SKM-1 (cell line): ENCODE results near the gene PRKCB.
"Not testable (repeated sequence)": the region's sequence is repeated elsewhere in the genome, so short reads cannot be mapped to it uniquely, and the experiment has no call there.

ENCODE experiments used
- DNase-seq: peaks from one replicate; lab custom pipeline; 2025; ENCODE audit not compliant: unreplicated experiment; lab: John Stamatoyannopoulos, UW

Gene PRKCB

GRCh38 chr16:24206926-24207325, 371.1 kb downstream of the PRKCB start:
- DNase-seq: no peak

DNA sequence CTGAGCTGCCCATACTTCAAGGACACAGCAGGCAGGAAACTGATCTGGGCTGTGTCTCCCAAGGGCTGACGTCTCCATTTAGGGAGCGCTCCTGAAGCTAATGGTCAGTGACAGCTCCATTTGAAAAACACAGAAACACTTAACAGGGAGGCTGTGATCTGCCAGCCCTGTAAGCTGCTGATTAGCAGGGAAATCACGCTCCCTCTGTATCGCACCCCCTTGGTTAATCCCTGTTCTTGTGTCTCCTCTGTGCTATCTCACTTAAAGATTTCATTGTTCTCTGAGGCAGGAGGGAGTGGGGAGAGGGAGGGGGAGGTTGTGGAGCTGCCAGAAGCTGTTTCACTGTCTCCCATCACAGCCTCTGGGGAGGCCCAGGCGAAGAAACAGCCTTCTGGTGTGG, 372.9 kb downstream of the PRKCB start:
- DNase-seq: no peak

DNA sequence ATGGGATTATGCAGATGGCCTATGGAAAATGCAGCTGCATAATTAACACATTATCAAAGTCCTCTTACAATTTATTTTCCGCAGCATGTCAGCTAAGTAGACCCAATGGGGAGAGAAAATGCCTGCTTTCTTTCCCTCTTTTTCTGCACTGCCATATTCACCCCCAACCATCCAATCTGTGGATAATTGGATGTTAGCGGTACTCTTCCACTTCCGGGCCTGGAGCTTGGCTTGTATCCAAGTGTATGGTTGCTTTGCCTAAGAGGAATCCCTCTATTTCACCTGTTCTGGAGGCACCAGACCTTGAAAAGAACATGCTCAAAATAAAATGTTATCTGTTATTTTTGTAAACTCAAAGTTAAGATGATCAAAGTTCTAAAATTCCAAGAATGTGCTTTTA, 379.2 kb downstream of the PRKCB start:
- DNase-seq: no peak

DNA sequence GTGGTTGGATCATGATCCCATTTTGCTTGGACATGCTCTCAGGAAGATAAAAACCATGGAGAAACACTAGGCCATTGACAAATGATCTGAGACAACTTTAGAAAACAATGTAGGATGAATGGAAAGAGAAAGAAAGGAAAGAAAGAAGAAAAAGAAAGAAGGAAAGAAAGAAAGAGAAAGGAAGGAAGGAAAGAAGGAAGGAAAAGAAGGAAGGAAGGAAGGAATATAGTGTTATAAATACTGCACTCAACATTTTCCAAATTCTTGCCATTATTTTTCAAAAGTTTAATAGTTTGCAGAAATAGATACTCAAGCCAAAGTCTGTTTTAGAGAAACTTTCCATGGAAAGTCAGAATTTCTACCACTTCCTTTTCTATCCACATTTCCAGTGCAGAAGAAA, 381.2 kb downstream of the PRKCB start:
- DNase-seq: no peak

DNA sequence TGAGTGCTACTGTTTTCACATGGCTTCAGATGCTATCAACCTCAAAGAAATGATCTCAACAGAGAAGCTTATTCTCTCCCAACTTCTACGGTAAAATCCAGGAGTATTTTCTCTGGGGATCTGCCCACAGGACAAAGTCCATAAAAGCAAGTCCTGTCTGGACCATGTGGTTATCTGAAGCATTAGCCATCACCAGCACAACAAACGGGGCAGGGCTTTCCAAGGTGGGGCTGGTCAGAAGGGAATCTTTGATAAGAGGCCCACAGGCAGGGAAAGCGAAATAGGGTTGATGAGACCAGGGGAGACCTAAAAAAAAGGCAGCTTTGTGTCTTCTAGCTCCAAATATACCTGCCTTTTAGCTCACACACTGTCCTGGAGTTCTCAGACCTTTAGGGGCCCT, 381.7 kb downstream of the PRKCB start:
- DNase-seq: no peak

- DNase-seq: no peak
These were observed 382.5 kb downstream of the PRKCB start for GRCh38 chr16:24218299-24218698.

- DNase-seq: no peak
These were observed 385.4 kb downstream of the PRKCB start for GRCh38 chr16:24221219-24221618.

DNA sequence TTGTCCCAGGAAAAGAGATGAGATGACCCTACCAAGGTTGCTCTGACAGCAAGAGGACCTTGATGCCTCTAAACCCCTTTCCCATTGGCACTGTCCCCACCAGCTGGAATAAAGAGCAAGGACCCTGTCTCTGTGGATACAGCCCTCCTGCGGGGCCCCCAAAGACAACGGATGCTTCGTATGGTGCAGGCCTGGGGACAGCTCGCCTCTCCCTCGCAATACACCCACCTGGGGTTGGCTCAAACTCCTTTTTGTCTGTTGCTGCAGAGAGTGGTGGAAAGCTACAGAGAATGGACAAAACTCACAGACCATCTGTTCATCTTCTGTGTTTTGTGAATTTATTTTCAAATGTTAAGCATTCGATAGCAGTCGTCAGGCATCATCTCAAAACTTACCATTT, 392.7 kb downstream of the PRKCB start:
- DNase-seq: no peak

GRCh38 chr16:24232936-24233335, 397.2 kb downstream of the PRKCB start:
- DNase-seq: no peak

DNA sequence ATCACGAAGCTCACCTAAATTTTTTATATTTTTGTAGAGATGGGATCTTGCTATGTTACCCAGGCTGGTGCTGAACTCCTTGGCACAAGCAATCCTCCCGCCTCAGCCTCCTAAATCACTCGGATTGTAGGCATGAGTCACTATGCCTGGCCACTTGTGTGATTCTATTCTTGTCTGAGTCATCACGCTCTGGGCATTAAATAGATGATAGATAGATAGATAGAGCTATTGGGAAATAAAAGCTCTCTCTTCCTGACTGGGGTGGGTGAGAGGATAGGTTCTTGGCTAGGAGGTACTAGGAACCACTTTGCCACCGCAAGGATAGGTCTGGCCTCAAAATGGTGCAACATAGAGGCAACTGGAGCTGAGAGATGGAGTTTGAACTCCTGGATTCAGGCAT, 399.0 kb downstream of the PRKCB start:
- DNase-seq: no peak

DNA sequence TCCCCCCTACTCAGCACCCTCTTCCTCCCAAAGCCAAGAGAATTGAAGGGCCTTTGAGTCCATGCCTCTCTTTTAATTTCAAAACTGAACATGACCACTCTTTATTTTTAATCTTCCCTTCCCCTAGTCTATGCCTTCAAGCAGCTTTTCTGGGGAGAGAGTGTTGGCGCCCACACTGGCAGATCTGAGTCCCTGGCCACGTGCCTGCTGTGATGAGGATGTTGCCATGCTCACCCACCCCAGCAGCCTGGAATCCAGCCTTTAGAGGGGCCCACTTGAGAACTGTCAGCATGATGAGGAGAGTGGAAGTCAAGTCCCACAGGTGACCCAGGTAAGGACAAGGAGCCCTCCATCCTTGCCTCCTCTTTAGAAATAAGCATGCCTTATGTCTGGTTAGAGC, 400.0 kb downstream of the PRKCB start:
- DNase-seq: no peak

GRCh38 chr16:24238846-24239245, 403.1 kb downstream of the PRKCB start:
- not testable (repeated sequence) for DNase-seq

DNA sequence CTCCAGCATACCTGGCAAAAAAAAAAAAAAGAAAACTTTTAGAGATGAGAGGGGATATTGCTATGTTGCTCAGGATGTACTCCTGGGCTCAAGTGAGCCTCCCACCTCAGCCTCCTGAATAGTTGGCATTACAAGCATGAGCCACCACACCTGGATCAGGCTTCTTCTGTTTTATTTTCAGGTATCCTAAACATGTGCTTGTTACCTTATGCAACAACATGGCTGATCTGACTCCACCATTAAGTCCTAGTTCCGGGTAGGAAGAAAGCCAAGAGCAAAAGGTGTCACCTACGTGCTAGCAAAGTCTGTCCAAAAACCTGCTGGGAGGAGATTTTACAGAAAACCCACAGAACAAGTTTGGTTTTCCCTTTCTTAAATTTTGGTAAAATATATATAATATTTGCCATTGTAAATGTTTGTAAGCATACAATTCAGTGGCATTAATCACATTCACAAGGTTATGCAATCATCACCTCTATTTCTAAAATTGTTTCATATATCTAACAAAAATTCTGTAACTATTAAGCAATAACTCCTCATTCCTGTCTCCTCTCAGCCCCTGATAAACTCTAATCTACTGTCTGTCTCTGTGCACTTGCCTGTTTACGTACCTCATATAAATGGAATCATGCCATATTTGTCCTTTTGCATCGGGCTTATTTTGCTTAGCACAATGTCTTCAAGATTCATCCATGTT, 411.3 kb downstream of the PRKCB start:
- DNase-seq: no peak

- DNase-seq: no peak
These were observed 417.4 kb downstream of the PRKCB start for GRCh38 chr16:24253192-24253591.

DNA sequence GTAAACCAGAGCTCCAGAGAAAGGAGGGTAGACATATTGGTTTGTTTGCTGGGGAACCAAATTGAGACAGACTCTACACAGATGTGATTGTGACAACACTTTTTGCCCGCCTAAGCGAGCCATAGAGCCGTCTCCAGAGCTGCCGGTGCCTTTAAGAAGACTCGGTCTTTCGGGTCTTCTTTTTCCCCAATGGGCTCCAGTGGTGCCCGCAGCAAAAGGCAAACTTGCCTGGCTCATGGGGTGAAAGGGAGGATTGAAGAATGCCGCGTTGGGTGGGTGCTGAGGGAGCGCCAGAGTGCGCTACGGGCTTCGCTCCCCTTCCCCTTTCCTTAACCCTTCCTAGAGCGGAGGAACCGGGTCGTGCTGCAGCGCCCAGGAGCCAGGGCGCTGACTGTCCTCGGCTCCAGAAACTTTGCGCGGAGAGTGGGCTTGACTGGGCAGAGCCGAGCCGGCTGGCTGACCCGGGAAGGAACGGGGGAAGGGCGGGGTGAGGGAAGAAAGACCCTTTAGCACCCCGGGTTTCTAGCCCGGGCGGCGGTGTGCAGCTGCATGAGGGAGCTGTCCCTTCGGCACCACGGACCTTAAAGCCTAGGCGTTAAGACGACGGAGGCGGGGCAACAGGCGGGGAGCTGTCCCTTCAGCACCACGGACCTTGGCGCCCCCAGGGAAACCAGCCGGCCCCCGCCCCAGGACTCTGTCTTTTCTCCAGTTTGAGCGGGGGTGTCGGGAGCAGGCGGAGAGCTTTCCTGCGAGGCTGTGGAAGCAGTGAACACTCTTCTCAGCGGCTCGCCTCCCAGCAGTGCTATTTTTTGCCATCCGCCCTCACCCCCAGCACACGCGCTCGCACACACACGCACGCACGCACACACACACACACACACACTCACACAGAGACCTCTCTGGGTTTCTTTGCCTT, 419.9 kb downstream of the PRKCB start, which contains the start of gene CACNG3:
TSS of gene CACNG3 (plus strand) at position 880 of the 916 bp plus-strand sequence. CDS start 420 bp downstream, outside the sequence.
- DNase-seq: no peak

GRCh38 chr16:24257958-24258357, 422.2 kb downstream of the PRKCB start:
- no peak for DNase-seq

DNA sequence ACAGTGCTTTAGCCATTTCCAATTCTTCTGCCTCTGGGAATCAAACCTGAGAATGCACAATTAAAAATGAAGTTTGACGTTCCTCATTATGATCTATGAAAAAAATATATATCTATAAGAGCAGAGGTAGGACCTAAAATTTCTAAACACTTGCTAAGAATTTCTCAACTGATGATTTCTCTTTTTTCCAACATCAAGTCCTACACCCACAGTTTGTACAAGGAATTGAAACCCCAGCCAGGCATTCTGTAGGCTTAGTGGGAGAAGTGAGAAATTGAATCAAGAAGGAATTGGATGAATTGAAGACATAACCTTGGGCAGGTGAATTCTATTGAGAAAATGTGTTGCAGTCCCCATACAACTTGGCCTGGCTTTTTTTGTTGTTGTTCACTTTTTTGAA, 423.0 kb downstream of the PRKCB start:
- DNase-seq: no peak

DNA sequence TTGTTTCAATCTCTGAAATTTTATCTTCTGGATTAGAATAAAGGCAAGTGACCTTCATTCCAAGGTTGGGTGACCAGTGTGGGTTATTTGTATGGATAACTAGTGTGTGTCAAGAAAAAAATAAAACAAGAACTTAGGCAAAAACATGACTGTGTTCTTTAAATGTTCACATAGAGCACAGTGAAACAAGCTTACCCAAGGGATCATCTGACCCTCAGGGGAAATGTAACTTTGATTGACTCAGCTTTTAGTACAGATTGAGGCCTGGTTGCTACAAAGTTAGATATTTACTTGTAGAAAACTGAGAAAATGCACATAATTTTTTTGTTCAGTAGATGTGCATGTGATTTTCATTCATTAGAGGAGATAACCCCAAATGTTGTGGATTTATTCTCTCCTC, 427.0 kb downstream of the PRKCB start:
- no peak for DNase-seq
